Measurements from ENCODE around the gene GNL3L.
"Not testable (repeated sequence)": the region's sequence is repeated elsewhere in the genome, so short reads cannot be mapped to it uniquely, and the experiment has no call there.

GNL3L gene, protein sequence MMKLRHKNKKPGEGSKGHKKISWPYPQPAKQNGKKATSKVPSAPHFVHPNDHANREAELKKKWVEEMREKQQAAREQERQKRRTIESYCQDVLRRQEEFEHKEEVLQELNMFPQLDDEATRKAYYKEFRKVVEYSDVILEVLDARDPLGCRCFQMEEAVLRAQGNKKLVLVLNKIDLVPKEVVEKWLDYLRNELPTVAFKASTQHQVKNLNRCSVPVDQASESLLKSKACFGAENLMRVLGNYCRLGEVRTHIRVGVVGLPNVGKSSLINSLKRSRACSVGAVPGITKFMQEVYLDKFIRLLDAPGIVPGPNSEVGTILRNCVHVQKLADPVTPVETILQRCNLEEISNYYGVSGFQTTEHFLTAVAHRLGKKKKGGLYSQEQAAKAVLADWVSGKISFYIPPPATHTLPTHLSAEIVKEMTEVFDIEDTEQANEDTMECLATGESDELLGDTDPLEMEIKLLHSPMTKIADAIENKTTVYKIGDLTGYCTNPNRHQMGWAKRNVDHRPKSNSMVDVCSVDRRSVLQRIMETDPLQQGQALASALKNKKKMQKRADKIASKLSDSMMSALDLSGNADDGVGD

DNA sequence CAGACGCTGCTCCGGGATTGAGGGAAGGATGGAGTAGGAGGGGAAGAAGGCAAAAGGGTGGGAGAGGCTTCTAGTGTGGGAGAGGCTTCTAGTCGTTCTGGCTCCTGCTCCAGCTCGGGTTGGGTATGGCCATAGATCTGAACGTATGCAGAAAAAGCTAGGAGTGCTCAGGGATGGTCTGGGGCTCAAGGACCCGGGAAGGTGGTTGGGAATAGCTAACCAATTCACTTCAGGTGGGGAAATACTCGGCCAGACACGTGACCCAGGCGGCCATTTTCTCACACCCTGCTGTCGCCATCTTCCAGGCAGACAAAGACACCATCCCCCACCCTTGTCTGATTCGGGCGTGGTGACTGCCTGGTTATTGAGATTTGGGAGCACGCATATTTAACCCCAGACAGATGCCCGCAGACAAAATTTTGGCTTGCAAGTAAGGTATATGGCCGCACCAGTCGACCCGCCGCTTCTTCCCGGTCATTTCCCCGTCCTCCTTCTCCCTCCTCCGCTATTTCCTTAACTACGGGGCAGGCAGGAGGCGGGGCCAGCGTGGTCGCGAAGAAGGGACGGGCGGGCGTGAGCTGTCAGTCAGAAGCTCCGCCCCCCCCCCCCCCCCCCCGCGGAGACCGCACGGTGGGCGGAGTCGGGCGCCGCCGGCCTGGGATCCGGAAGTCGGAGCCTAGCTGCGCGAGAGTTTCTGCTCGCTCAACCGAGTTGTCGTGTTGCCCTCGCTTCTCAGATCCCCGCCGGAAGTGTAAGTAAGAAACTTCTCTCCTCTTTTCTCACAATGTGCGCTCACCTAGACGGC is at the start of gene GNL3L:
TSS of gene GNL3L (plus strand) at position 668 of the 805 bp plus-strand sequence. CDS start 2,348 bp downstream, outside the sequence.
- peak; percentile 28 to 53 for DNase-seq (ENCODE audit: low read depth in 2 of 2, low spot score in 1 of 2)

DNA sequence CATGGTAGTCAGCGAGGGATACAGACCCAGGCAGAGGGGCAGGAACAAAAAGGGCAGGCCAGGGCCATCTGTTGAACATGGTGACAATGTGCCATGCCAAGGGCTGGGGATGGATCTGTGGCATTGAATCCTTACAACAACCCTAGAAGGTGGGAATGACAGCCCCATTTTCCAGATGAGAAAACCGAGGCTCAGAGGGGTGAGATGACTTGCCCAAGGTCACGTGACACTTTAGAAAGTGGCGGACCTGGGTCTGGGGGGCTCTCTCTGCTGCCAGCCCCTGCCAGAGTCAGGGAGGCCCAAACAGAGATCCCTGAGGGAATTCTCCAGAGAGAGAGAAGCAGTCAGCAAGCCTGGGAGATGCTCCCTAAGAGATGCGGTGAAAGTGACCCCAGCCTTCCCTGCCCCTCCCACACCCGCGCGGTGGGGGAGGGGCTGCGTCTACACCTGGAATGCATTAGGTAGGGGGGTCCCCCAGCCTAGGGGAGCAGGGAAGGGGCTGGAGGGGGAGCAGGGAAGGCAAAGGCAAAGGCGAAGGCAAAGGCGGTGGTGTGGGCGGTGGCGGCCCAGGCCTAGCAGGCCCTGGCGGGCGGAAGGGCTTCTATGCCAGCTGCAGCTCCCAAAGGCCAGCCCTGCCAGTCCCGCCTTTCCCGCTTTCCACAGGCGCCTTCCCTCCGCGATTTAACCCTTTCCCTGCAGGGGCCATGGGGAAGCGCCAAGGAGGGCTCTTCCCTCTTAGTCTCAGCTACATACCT is 47.0 kb upstream of the GNL3L start:
- no peak for DNase-seq (ENCODE audit: low read depth in 2 of 2, low spot score in 1 of 2)

DNA sequence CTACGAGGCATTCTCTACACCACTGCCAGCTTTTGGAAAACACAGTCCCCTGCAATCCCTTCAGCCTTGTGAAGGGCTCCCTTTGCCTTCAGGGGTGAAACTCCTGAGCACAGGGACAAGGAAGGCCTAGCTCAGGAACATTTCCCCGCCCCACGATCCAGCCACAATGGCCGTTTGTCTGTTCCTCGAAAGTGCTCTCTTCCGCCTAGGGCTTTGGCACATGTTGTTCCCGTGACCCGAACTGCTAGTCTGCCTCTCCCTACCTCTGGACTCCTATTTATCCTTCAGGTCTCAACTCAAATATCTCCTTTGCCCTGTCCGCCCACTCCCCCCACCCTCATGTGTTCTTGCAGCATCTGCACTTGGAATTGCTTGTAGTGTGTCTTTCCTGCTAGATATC is 46.1 kb upstream of the GNL3L start:
- no peak for DNase-seq (ENCODE audit: low read depth in 2 of 2, low spot score in 1 of 2)

DNA sequence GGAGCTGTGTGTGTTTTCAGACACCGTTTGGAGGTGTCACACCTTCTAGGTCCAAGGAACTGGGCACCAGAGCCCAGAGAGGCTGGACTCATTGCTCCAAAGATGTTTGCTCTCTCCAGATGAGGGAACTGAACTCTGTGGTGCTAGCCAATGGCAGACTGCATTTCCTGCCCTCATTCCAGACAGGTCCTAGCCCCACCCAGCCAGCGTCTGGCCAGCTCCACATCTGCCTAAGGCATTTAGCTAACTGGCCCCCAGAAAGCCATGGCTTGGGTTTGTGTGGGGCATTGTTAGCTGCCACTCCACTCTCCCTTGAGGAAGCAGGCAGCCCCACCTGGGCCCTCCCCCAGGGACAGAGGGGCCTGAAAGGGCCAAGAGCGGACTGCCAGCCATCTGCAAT is 45.4 kb upstream of the GNL3L start:
- no peak for DNase-seq (ENCODE audit: low read depth in 2 of 2, low spot score in 1 of 2)

DNA sequence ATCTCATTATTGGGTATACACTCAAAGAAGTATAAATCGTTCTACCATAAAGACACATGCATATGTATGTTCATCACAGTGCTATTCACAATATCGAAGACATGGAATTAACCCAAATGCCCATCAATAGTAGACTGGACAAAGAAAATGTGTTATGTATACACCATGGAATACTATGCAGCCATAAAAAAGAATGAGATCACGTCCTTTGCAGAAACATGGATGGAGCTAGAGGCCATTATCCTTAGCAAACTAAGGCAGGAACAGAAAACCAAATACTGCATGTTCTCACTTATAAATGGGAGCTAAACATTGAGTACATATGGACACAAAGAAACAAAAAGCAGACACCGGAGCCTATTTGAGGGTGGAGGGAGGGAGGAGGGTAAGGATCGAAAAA is 40.2 kb upstream of the GNL3L start:
- not testable (repeated sequence) for DNase-seq (ENCODE audit: low read depth in 2 of 2, low spot score in 1 of 2)

DNA sequence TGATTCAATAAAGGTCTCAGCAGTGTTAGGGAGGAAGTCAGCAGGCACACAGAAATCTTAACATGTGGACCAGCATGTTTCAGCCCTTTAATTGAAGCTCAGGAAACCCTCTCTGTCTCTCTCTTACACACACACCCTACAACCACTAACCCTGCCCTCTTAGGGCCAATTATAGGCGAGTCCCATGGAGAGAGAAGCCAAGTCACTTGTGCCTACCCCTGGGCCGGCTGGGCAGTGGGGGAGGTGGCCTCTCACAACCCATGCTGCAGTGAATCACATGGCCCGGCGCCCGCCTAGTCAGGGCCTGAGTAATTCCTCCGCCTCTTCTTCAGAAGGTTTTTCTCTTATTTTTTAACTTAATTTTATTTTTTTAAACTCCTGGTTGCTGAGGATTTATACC is 37.7 kb upstream of the GNL3L start:
- DNase-seq (ENCODE audit: low read depth in 2 of 2, low spot score in 1 of 2): no peak

DNA sequence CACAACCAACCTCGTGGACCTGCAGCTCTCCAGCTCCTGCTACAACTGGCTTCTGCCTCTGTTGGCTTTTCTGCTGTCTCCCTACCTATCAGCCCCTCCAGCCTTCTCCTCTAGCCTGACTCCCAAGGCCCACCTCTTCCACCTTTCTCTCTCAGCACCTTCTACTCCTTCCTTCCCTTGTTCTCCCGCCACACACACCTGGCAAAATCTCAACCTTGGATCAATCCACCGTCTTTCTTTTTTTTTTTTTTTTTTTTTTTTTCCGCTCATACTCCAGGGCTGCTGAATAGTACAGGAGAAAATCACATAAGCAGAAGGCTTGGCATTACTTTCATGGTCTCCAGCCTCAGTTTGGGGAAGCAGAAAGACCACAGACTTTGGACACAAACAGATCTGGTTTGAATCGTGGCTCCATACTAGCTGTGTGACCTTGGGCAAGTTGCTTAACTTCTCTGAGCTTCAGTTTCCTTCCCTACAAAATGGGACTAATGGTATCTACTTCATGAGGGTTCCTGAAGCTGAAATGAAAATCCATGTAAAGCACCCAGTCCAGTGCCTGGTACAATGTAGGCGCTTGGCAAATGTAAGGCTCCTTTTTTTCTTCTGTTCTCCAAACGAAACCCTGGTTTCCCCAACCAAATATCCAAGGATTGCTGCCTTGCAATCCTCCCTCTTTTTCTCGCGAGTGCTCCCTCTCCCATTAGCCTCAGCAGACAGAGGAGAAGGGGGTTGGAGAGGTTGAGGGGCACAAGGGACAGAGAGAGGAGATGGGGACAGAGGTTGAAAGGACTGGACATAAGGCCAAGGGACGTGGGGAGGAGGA is 35.6 kb upstream of the GNL3L start:
- no peak for DNase-seq (ENCODE audit: low read depth in 2 of 2, low spot score in 1 of 2)

DNA sequence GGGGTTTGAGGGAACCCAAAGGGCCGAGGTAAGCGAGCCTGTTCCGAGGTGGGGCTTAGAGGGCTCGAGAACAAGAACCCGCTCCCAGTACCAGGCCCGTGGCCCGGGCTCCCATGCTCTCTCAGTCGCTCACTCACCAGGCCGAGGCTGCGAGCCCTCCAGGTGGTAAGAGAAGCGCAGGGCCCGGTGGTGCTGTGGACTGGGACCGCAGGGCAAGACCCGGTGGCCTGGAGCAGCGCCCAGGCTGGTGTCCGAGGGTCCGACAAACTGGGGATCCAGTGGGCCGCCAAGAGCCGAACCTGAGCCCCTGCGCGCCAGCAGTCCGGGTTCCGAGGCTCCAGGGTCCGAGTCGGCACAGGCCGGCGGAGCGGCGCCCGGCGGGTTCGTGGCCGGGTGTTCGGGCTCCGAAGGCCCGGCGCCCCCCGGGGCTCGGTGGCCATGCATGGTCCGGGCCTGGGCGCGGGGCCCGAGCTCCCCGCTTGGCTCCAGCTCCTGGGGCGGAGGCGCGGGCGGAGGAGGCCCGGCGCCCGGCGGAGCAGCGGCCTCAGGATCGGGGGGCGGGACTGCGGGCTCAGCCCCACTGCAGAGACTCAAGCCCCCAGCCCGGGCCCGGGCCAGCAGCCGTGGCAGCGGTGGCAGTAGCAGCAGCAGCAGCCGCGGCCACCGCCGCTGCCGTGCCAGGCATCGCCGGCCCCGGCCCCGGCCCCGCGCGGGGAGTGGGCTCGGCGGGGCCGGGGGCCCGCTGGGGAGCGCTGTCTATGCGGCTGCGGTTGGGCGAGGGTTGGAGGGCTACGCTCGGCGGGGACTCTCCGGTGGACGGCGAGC is 34.8 kb upstream of the GNL3L start:
- DNase-seq (ENCODE audit: low read depth in 2 of 2, low spot score in 1 of 2): no peak

DNA sequence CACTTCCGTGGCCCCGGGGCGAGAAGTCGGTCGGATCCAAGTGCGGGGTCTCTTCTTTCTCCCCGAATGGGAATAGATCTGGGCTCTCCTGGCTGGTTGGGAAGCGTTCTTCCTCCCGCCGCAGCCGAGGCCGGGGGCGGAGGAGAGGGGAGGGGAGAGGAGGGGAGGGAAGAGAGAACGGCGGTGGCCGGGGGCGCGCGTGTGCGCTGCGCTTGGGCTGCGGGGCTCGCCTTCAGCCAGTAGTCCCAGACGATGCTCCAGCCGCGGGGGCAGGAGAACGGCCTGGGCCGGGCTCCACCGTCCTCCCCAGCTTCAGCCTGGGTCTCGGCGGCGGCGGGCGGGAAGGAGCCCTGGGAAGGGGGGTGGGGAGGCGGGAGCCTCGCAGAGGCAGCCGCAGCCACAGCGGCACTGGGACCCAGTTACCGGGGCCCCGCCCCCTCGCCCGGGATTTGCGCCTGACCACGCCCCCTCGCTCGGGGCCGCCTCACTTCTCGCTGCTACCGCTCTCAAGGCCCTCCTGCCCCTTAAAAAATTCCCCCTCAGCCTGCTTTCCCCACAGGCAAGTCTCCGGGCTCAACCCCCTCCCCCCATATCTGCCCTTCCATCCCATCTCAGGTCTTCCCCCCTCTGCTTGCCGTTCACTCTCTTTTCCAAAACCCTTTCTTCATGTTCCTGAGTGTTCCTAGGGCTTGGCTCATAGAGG is 34.1 kb upstream of the GNL3L start, which contains the start of gene FGD1:
TSS of gene FGD1 (minus strand) at position 421 of the 703 bp plus-strand sequence. CDS start 802 bp downstream, outside the sequence.
- DNase-seq (ENCODE audit: low read depth in 2 of 2, low spot score in 1 of 2): no peak

DNA sequence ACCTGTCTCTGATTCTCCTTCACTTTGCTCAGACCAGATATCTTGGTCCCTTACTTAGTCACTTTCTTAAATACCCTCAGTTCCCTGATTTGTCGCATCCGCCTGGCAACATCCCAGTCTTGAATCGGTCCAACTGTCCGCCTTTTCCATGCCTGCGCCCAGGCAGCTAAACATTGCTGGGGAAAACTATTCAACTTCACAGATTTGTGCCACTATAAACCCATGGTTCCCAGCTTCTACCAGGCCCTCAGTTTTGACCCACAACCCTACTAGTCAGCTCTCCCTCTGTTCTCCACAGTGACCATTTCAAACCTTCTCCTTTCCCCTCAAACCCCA is 33.5 kb upstream of the GNL3L start:
- no peak for DNase-seq (ENCODE audit: low read depth in 2 of 2, low spot score in 1 of 2)

DNA sequence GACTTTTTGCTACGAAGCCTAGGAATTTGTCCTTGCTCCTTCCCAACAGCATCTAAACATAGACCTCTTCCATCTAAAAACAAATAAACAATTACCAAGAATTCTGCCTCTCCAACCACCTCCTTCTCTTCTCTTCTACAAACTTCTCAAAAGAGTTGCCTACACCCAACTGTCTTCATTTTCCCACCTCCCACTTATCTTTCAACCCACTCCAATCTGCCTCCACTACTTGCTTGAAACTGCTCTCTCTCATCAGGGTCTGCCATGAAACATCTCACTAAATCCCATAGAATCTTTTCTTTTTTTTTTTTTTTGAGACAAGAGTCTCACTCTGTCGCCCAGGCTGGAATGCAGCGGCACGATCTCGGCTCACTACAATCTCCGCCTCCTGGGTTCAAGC is 33.1 kb upstream of the GNL3L start:
- DNase-seq (ENCODE audit: low read depth in 2 of 2, low spot score in 1 of 2): no peak

DNA sequence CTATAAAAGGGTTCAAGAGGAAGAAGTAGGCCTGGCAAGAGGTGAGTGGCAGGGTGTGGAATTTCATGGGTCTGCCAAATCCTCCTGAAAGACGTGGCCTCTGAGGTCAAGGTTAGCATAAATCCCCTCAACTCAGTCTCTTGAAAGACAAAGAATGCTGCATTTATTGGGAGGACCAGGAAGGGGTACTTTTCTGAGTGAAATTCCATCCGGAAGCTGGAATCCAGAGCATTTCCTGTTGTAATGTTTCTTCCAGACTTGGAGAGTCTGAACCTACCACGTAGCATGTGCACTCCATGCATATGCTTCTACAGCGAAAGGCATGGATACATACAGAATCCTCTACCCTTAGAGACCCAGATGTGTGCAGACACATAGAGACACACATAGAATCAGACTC is 20.6 kb upstream of the GNL3L start:
- DNase-seq (ENCODE audit: low read depth in 2 of 2, low spot score in 1 of 2): no peak

DNA sequence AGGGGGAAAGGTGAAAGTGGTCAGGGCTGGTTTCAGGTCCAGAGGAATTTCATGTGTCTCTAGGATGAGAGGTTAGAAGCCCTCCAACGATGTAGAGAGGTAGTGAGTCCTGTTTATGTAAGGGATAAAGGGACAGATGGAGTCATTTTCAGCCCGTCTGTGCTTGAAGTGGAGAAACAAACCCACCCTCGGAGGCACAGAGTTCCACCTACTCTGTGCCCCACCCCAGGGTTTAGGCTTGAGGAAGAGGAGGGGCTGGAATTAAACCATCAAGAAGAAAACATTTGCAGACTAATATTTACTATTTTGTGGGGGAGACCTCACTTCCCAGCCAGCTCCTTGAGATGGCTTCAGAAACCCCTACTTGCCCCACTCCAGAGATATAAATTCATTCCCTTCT is 868 bp upstream of the GNL3L start:
- DNase-seq (ENCODE audit: low read depth in 2 of 2, low spot score in 1 of 2): no peak

DNA sequence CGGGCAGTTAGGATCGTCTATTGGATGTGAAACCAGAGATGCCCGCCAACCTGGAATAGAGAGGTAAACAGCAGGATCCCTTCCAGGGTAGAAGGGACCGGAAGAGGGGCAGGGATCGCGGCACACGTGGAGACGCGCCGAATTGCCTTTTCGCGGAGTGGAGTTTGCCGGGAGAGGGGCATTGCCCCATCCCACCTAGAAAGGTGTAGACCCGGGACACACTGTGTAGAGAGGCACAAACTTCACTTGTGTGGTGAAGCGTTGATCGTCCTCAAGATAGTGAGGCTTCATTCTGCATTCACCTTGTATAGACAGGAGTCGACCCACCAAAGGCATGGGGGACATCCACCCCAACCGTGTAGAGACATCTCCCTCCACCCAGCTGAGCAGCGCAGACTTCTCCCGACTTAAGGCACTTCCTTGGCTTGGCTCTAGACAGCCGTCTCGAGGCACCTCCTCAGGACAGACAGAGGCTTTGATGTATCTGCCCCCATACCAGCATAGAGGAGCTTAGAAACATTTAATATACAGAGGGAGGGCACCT is 410 bp downstream of the GNL3L start:
- no peak for DNase-seq (ENCODE audit: low read depth in 2 of 2, low spot score in 1 of 2)

DNA sequence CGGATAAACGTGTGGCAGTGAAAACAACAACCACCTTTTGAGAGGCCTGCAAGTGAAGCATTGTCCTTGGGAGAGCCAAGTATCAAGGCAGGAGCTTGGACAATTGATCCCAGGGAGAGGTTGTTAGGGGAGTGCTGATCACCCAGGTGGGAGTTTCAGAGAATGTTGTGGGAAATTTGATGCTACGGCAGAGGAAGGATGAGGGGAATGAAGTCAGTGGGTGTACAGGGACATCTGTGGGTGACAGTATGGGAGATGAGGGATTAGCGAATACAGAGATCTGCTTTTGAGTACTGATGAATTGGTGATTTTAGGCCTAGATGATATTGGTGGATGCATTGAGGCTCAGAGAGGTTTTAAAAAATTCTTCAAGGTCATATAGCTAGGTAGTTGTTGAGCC is 4.3 kb downstream of the GNL3L start:
- no peak for DNase-seq (ENCODE audit: low read depth in 2 of 2, low spot score in 1 of 2)

DNA sequence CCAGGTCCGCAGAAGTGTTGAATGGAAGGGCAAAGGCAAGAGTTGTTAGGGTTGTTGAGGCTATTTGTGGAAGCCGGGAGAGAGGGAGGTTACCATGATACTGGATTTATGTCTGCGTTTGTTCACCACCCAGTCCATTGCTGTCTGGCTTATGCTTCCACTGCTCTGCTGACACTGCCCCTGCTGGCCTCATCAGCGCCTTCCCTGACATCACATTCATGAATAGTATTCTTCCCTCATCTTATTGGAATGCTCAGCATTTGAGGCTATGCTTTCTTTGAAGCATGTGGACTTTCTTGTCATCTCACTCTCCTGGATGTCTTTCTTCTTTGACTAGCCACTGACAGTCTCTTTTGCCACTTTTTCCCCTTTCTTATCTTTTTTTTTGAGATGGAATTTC is 10.3 kb downstream of the GNL3L start:
- DNase-seq (ENCODE audit: low read depth in 2 of 2, low spot score in 1 of 2): no peak

DNA sequence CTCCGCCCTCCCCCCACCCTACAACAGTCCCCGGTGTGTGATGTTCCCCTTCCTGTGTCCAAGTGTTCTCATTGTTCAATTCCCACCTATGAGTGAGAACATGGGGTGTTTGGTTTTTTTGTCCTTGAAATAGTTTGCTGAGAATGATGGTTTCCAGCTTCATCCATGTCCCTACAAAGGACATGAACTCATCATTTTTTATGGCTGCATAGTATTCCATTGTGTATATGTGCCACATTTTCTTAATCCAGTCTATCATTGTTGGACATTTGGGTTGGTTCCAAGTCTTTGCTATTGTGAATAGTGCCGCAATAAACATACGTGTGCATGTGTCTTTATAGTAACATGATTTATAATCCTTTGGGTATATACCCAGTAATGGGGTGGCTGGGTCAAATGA is 12.2 kb downstream of the GNL3L start:
- not testable (repeated sequence) for DNase-seq (ENCODE audit: low read depth in 2 of 2, low spot score in 1 of 2)

DNA sequence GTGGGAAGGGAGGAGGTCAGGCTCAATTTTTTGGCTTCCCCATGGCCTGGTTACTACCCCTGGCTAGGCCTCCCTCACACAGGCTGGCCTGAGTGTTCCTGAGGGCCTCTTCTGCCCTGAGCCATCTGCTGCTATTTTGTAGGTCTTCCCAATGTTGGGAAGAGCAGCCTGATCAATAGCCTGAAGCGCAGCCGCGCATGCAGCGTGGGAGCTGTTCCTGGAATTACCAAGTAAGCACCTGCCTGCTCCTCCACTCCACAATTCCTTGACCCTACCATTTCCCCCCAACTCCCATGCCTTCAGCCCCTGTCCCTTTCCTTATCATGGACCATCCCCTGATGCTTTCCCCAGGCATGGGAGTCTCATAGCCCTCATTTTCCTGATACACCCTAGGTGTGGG is 20.8 kb downstream of the GNL3L start:
- DNase-seq (ENCODE audit: low read depth in 2 of 2, low spot score in 1 of 2): no peak

DNA sequence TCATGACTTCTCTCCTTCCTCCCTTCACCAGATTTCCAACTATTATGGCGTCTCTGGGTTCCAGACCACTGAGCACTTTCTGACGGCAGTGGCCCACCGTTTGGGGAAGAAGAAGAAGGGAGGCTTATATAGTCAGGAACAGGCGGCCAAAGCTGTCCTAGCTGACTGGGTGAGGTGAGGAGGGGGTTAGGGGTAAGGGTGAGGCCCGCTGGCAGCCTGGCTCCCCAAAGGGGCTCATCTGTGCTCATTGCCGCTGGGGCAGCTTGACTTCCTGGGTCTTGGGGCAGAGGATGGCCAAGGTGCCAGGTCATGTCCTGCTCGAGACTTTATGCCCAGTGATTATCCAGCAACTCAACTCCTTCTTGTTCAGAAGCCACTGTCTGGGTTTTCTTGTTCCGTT is 21.8 kb downstream of the GNL3L start:
- DNase-seq (ENCODE audit: low read depth in 2 of 2, low spot score in 1 of 2): no peak

All from stimulated activated CD8-positive, alpha-beta memory T cell treated with anti-CD3 and anti-CD28 coated beads, Interleukin-4, amount 100 ng/mL, for 1 hour (primary cell).